GM21526 (cell line): ENCODE results near the gene ATP8A2.

Source experiments
- ATAC-seq: cut with Tn5 transposase; IDR thresholded peaks from one replicate; pipeline ENCODE4 v1.9.1; 2021; ENCODE audit warnings: moderate library complexity; ENCODE audit not compliant: unreplicated experiment, low FRiP score

ATP8A2 gene

DNA sequence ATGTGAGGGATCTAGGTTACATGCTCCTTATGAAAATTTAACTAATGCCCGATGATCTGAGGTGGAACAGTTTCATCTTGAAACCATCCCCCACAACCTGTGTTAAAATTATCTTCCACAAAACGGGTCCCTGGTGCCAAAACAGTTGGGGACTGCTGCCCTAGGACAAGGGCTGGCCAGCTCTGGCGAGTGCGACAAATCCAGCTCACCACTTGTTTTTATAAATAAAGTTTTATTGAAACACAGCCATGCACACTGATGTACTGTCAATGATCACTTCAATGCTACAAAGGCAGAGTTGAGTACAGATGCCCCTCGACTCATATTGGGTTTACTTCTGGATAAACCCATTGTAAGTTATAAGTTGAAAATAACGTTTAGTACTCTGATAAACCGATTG is 235.3 kb downstream of the ATP8A2 start:
- ATAC-seq = no peak

DNA sequence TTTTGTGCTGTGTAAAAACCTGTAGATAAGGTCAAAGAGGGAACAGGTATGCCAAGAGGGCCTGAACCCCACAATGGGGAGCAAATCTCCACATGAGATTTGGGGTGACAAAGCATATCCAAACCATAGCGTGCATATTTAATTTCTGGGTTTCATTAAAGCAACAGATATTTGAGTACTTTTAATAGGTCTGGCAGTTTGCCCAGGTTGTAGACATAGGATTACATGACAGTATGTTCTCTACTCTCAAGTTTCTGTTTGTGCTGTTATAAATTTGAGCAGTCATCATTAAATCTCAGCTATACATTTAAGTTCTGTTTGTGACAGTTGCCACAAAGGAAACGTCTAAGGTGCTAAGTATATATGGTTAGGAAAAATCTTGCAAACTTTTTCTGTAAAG is 236.4 kb downstream of the ATP8A2 start:
- no peak for ATAC-seq

DNA sequence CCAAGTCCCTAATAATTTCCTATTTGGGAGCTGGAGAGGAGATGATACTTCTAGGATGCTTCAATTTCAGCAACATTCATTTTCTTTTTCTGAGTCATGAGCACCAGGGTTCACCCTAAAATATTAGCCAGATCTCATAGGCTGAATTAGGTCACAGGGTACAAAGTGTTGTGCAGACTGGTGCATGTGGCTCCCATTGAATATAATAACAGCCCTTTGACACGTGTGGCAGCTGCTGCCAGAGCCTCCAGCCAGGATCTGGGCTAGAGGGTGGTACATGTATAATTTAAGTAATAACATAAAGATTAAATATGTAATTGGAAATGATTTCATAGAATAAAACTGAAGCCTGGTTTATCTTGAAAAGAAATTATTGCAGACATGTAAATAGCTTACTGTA is 244.9 kb downstream of the ATP8A2 start:
- ATAC-seq = no peak

DNA sequence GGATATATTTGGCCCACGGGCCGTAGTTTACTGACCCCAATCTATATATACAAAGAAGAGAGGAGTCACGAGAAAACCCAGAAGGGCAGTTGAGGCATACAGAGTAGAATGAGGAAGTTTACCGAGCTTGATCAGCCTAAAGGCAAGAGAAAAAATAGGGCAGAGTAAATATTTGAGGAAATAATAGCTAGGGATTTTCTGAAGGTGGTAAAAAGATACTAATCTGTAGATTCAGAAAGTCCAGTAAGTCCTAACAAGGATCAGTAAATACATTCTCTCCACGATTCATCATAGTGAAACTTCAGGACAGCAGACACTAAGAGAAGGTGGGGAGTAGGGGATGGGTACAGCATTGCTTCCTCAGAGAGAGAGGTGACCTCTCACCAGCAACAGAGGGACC is 248.1 kb downstream of the ATP8A2 start:
- ATAC-seq = no peak

DNA sequence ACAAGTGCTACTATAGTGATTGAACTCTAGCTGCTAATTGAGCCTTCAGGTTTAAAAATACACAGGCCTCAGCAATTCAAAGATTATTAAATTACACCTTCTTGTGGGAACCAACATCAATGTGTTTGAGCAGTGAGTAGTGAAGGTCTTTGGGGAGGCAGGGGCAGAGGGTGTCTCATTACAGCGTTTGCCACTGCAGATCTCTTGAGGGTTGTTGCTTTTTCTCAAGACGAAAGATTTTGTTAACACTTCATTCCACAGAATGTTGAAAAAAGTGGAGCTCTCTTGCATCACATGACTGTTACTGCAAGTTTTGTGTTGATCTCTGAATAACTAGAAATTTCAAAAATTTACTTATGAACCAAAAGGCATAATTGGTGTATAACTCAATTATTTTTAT is 253.6 kb downstream of the ATP8A2 start:
- ATAC-seq = no peak

DNA sequence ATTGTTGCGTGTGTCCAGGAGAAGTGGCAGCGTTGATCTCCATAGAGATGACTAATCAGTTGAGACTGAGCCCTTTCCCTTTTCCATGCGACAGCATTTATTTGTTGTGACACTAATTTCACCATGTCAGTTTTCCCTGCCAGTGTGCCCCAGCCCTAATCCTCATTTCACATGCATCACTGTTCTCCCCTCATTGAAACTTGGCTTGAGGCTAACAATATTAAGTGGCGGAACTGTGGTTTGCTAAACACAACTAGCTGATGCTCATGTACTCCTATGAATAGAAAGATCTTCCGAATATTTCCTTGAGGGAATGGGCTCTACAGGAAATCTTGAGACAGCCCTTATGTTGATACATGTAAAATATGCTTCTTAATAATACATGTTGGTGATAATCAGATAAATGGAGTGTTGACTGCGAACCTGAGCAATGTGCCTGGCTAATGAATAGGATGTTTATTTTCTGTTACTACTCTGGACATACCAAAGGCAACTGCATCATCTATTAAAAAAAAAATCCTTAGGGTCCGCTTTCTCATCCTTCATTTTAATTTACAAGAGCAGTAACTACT is 258.6 kb downstream of the ATP8A2 start:
- no peak for ATAC-seq

DNA sequence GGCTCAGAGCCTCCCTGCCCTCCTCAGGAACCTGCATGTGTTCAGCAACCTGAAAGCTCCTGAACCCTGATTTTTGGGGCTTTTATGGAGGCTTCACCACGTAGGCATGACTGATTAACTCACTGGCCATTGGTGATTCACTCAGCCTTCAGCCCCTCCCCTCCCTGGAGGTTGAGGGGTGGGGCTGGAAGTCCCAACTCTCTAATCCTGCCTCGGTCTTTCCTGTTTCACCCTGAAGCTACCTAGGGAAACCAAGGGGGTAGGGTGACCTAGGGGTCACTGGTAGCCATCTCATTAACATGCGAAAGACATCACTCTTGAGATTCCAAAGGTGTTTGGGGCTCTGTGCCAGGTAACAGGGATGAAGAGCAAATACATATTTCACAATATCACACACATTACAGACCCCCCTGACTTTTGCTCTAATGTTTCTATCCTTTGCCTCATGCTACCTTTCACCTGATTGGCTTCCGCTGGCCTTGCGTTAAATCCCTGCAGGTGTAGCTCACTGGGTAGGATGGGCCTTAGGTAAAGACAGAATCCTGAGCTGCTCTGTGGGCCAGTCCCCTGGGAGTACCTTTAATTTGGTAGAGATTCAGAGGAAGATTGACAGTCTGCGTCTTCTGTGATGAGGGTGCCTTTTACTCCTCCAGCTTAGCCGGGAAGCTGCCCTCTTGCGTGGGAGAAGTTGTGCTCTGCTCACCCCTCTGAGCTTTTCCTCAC is 260.6 kb downstream of the ATP8A2 start:
- no peak for ATAC-seq

DNA sequence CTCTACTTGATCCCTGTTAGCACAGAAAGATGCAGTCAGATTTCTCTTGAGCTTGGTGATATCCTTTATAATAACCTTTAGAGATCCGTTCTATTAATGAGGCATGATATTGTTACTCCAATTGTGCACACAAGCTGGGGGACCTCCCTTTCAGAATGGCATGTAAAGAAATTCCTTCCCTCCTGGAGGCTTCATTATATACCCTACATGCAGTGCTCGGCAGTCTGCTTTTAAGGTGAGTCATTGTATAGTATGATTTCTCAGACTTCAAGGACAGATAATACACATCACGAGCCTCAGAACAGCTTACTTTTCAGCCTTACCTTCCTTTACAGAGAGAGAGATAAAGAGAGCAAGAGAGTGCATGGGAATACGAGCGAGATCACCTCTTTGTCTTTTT is 261.3 kb downstream of the ATP8A2 start:
- no peak for ATAC-seq

DNA sequence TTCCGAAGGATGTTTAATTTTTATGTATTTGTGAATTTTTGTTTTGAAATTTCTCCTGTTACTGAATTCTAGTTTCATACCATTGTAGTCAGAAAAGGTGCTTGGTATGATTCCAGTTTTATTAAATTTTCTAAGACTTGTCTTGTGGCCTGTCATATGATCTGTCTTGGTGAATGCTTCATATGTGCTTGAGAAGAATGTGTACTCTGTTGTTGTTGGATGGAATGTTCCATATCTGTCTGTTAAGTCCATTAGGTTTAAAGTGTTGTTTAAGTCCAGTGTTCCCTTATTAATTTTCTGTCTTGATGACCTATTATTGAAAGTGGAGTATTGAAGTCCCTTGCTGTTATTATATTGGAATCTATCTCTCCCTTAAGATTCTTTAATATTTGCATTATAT is 273.9 kb downstream of the ATP8A2 start:
- no peak for ATAC-seq

DNA sequence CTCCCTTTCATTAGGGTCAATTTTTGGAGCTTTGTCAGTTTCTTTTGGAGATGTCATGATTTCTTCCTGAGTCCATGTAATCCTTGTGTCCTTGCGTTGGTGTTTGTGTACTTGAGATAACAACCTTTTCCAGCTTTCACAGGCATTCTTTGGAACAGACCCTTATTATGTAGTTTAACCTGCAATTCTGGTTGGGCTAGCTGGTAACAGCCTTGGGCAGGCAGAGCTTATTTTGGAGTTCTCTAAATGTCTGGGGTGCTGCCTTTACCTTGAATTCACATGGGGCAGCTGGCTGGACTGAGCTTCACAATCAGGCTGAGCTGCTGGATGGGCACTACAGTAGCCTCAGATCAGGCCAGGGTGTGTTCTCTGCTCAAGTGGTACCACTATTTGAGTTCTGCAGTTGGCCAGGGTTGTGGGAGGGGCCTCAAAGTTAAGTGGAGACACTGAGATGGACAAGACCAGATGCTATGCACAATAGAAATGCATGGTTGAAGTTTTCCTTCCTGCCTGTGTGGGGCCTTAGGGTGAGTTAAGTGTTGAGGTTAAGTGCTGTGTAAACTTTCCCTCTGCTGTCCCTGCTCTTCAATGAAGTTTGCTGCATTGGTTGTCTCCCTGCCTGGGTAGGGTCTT is 277.3 kb downstream of the ATP8A2 start:
- ATAC-seq = no peak

DNA sequence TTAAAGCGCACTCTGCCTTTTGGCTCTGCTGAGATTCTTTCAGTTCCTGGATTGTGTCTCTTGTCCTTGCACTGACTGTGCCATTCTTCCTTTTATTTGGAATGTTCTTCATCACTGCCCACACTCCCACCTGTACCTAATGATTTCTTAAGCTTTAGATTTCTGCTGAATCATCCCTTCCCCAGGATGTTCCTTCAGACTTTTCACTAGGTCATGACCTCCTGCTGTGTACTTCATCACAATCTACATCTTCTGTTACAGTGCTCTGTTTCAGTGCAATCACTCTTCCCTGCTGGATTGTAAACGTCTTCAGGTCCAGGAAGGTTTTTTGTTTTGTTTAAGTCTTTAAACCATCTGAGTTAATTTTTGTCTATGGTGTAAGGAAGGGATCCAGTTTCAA is 281.0 kb downstream of the ATP8A2 start:
- no peak for ATAC-seq

DNA sequence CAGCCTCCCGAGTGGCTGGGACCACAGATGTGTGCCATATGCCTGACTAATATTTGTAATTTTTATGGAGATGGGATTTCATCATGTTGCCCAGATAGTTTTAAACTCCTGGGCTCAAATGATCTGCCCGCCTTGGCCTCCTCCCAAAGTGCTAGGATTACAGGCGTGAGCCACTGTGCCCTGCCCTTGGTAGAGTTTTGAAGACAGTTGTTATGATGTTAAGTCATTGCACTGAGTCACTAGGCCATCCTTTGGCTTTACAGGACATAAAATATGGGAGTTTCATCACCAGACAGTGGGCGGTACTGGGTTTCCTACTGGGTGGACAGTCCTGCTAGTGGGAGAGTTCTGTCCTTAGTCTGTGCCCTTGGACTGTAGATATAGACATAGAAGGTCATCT is 282.5 kb downstream of the ATP8A2 start:
- no peak for ATAC-seq

DNA sequence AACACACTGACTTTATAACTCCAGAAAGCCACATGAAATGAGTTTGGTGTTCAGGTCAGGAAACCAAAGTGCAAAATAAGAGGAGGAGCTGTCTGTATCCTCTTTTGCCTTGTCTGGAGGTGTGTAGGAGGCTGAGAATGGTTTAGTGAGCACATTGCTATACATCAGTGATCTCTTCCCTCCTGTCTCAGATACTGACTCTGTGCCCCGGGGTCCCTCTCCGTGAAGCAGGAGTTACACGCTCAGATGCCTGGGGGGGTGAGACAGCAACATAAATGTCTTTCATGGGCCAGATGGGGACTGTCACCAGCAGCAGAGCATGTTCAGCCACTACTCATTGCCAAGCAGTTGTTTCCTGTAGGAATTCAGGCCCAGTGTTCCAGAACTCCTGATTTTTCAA is 285.4 kb downstream of the ATP8A2 start:
- no peak for ATAC-seq

DNA sequence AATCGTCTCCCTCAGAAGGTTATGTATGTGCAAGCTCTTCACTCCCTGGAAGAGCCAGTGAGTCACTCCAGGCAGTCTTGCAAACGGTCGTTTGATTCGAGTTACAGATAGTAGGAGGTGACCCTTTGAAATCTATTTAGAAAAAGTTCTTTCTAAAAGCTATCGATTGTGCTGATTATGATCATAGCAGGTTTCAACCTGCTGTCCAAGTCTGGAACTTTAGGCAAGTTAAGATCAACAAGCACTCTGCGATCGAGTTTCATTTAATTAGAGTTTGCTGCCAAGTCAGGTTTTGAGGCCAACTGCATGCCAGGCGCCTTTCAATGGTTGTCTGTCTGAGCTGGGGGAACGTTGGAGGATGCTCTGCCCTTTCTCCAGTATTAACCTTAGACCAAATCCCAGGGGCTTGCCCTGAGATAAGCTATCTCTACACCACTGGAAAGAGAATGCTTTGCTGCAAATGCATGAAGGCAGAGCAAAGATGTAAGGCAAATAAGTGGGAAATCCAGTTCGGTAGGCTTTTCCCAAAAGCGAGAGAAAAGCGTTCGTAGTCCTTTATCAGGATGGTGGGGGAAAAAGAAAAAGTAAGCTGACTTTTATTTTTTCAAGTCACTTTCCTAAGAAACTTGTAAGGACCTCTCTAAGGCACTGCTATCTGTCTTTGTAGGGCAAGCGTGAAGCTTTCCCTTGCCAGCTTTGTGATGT is 287.5 kb downstream of the ATP8A2 start:
- ATAC-seq = no peak

DNA sequence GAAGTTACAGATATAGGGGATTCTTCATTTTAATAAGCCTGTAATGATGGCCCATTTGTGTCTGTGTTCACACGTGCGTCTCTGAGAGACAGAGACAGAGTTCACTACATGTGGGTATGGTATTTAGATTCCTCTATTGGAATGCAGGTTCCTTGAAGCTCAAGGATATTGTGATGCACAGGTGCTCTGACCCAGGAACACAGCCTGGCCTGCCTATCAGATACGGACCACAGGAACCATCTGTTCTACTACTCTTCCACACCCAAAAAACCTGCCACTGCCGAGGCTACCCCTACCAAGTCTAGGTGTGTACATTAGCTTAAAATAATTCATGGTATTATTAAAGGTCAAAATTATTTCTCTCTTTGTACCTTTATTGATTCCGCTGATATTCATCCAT is 289.2 kb downstream of the ATP8A2 start:
- no peak for ATAC-seq

DNA sequence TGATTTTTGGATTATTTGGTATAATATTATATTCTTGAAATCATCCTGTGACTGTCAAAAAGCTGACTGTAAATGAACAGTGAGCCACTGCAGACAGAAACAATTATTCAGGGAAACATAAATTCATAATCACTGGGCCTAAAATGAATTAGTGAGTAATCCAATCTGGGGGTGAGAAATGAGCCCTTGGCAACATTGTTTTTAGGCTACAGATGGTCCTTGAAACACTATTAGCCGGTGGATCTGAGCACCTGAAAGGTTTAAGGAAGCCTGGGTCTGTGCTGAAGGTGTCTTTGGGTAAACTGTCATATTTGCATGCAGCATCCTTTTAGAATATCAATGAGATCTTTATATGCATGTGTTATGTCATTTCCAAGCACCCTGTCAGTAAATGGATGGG is 290.7 kb downstream of the ATP8A2 start:
- ATAC-seq = no peak

DNA sequence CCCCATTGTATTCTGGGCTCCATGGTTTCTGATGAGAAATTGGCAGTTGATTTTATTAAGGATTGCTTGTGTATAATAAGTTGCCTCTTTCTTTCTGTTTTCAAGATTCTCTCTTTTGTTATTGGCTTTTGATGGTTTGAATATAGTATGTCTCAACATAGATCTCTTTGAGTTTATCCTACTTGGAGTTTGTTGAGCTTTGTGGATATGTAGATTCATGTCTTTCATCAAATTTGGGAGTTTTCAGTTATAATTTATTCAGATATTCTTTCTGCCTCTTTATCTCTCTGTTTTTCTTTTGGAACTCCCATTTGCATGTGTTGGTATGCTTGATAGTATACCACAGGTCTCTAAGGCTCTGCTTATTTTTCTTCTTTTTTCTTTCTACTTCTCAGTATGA is 296.6 kb downstream of the ATP8A2 start:
- no peak for ATAC-seq

DNA sequence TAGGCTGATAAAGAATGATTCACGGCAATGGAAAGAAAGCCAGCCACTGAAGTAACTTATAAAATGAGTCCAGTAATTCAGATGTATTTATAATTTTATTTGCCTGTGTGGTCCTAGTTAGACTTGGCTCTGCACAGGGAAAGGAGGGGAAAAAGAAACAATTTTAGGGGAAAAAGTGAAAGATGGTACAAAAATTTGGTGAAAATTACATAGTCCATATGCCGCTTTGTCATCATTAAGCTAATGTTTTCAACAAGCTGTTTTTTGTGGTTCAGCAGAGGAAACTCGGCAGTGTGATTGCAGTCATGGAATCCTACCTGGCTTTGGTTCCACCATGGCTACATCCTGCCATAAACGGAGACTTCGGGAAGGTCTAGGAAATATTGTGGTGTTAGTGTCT is 301.9 kb downstream of the ATP8A2 start:
- ATAC-seq = no peak

DNA sequence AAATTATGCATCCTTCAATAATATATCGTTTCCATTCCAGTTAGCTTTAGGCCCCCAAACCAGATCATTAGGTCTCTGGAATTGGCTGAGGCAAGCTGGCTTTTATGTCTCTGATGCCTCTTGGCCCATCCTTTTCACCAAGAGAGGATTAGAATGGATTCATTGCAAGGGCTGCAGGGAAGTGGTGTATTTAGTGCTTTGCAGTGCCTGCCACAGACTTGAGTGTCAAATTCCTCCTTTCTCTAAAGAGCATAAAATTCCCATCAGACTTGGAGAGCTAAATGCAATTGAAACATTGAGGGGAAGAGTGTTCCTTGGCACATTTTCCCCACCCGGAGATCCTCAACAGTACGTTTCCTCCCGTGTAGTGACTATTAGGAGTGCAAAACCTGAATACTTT is 302.6 kb downstream of the ATP8A2 start:
- no peak for ATAC-seq

DNA sequence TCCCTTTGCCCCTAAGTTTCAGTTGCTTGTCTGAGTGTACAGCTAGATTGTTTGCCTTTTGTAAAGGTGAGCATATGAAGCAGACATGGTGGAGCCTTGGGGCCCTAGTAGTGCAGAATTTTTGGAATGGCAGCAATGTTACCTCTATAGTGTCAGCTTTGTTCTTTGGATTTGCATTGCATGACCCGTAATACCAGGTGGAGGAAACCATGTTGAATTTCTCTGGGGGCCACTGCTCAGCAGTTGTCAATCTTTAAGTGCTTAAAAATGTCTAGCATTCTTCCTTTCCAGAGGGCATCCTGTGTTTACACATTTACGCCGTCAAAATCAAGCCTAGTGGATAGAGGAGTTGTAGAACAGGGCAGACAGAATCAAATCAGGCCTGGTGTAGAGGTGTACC is 303.3 kb downstream of the ATP8A2 start:
- ATAC-seq = no peak

DNA sequence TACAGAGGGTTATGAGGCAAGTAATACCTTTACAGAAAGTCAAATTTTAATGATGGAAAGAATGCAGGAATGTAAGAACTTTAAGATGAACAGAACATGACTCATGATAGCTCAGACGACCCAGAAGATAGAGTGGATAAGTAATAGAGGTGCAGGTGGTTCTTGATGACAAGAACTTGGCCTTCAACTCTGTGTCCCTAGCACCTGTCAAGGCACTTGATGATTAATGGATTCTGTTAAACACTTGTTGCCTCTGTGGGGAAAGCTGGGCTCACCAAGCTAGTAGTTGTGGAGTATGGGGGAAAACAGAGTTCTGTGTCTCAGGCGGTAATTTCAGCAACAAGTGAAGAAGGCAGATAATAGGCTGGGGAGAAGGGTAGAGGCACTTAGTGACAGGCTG is 306.2 kb downstream of the ATP8A2 start:
- ATAC-seq = no peak

DNA sequence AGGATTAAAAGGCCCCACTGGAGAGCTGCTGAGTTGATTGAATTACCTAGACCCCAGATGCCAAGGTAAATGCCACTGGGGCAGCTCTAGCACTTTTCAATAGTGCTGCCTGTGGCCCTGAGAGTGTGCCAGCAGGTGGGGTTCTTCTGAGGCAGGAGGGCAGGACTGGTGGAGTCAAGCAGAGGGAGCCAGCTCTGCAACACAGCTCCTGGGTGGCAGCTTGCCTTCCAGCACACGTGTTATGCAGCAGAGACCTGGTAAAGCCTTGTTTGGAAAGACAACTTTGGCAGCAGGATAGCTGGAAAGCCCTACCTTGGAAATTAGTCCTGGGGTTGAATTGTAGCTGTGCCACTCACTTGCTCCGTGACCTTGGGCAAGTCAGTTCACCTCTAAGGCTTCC is 306.6 kb downstream of the ATP8A2 start:
- ATAC-seq = no peak
